Measurements from ENCODE around the gene NFATC2. TPM values are rescaled to one million over a fixed set of nuclear protein-coding genes. Genes with fewer than 3 reads are reported as not detected.

Gene NFATC2
- total and polyA plus RNA-seq, 2 of the 8 experiments (the other 6 are each of a cell fraction or from before 2014, with no cell fraction given), result 0.27 to 0.91 TPM

GRCh38 chr20:51469046-51469445 is 73.5 kb downstream of the NFATC2 start (continued):
- TF ChIP-seq ATF2 (IDR thresholded peaks at IDR 0.05; ENCODE audit: low read length) (no peak), EP300 (IDR thresholded peaks at IDR 0.05; ENCODE audit: borderline replicate concordance in 1 of 2, low read depth in 2 of 2, low read length in 2 of 2) (no peak), FOSL1 (IDR thresholded peaks at IDR 0.05; ENCODE audit: insufficient read depth, low read depth, low read length) (no peak), SP4 (IDR thresholded peaks at IDR 0.05; ENCODE audit: low read length) (no peak)
